ENCODE results near the gene NEURL1. TPM values are rescaled to one million over a fixed set of nuclear protein-coding genes. Genes with fewer than 3 reads are reported as not detected.

The NEURL1 gene
- total RNA-seq, 1 donor from 2014 or later = 4.2 TPM

- H3K9me3 ChIP-seq = no peaks in the 10 kb centered on the region
- H3K4me3 ChIP-seq = peak overlapping the region; percentile 46 to 53
- intact Hi-C loops (cut with DNase I) = no loop called here
- H3K27ac ChIP-seq = peak overlapping the region; percentile 76
- TF ChIP-seq POLR2AphosphoS5 (IDR thresholded peaks at IDR 0.05; ENCODE audit: insufficient read depth in 1 of 2, low read depth in 1 of 2) (no peak), POLR2A (IDR thresholded peaks at IDR 0.05) (no peak)
- TF ChIP-seq, protein P1, sequence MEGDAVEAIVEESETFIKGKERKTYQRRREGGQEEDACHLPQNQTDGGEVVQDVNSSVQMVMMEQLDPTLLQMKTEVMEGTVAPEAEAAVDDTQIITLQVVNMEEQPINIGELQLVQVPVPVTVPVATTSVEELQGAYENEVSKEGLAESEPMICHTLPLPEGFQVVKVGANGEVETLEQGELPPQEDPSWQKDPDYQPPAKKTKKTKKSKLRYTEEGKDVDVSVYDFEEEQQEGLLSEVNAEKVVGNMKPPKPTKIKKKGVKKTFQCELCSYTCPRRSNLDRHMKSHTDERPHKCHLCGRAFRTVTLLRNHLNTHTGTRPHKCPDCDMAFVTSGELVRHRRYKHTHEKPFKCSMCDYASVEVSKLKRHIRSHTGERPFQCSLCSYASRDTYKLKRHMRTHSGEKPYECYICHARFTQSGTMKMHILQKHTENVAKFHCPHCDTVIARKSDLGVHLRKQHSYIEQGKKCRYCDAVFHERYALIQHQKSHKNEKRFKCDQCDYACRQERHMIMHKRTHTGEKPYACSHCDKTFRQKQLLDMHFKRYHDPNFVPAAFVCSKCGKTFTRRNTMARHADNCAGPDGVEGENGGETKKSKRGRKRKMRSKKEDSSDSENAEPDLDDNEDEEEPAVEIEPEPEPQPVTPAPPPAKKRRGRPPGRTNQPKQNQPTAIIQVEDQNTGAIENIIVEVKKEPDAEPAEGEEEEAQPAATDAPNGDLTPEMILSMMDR (IDR thresholded peaks at IDR 0.05) = no peak
- no peaks in the 10 kb centered on the region for H3K27me3 ChIP-seq
- H3K4me1 ChIP-seq = peaks cover 16% of the 10 kb centered on the region
- DNase-seq (ENCODE audit: extremely low spot score in 2 of 2) = no peak
- H3K36me3 ChIP-seq = no peaks in the 10 kb centered on the region
Measured at GRCh38 chr10:103555712-103556111, 62.2 kb downstream of the NEURL1 start.

DNA sequence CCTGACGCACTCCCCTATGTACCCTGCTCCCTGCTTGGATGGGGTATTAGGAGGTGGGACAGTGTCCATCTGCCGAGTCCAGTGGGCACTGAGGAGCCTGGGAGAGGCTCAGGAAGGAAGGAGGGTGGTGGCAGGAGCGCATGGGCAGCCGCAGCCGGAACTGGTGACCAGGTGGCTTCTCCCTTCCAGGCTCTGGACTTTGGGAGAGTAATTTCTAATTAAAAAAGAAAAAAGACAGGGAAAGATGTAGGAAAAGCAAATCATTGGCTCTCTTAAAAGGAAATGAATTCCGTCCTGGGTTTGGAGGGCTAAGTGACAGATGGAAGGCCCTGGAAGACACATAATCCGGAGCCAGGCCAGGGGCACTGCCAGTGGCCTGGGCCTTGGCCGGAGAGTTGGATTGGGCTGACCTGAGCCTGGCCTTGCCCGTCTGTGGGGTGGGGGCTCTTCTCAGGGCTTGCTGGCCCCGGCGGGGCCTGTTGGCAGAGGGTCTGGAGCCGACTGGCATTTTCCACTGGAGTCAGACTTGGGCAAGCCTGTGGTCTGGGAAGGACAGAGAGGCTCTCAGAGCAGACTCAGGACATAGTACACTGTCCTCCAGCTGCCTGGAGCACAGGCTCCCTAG is 63.0 kb downstream of the NEURL1 start:
- peak overlapping the region; percentile 76 for H3K27ac ChIP-seq
- no peaks in the 10 kb centered on the region for H3K9me3 ChIP-seq
- H3K27me3 ChIP-seq = no peaks in the 10 kb centered on the region
- DNase-seq (ENCODE audit: extremely low spot score in 2 of 2) = no peak
- intact Hi-C loops (cut with DNase I) = no loop called here
- no peak for TF ChIP-seq POLR2A (IDR thresholded peaks at IDR 0.05)
- TF ChIP-seq, protein P1 (IDR thresholded peaks at IDR 0.05) = no peak
- no peak for TF ChIP-seq POLR2AphosphoS5 (IDR thresholded peaks at IDR 0.05; ENCODE audit: insufficient read depth in 1 of 2, low read depth in 1 of 2)
- H3K4me1 ChIP-seq = peaks cover 16% of the 10 kb centered on the region
- H3K36me3 ChIP-seq = no peaks in the 10 kb centered on the region
- H3K4me3 ChIP-seq = peak overlapping the region in 1 of 2 donors; percentile 53

DNA sequence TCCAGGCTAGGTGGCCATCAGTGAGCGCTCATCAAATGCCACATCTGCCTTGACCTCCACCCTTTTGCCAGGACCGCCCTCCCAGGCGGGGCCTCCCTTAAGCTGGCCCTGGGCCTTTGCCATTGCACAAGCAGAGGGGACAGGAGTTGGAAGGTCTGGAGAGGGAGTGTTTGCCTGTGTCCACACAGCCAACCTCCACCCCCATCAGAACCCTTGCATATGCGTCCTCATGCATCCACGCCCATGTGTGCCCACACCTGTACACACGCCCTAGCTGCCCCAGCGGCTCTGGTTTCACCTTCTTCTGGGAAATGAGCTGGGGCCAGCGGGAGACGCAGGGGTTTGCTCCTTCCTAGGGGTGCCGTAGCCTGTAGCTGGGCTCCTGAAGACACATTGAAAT is 64.0 kb downstream of the NEURL1 start:
- H3K27ac ChIP-seq = no peak overlapping the region
- no peaks in the 10 kb centered on the region for H3K27me3 ChIP-seq
- no peaks in the 10 kb centered on the region for H3K9me3 ChIP-seq
- H3K4me1 ChIP-seq = peaks cover 19% of the 10 kb centered on the region
- no peak overlapping the region for H3K4me3 ChIP-seq
- TF ChIP-seq, protein P1 (IDR thresholded peaks at IDR 0.05) = no peak
- TF ChIP-seq POLR2AphosphoS5 (IDR thresholded peaks at IDR 0.05; ENCODE audit: insufficient read depth in 1 of 2, low read depth in 1 of 2) (no peak), POLR2A (IDR thresholded peaks at IDR 0.05) (no peak)
- no peak for DNase-seq (ENCODE audit: extremely low spot score in 2 of 2)
- intact Hi-C loops (cut with DNase I) = no loop called here
- no peaks in the 10 kb centered on the region for H3K36me3 ChIP-seq

DNA sequence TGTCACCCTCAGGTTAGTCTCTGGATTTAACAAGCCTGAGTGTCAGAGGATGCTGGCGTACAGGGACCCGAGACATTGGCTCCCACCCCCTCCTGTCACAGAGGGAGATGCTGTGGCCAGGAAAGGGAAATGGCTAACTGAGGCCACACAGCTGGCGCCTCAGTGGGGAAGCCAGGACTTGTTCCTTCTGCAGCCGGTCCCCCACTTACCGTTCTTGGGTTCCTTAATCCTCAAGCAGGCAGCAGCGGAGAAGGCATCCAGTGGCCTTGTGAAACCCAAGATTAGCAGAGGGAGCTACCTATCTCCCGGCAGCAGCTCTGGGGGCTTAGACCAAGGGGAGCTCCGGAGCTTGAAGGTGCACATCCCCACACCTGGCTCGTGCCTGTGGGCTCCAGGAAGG is 65.4 kb downstream of the NEURL1 start:
- peak overlapping the region; percentile 4 for H3K27ac ChIP-seq

GRCh38 chr10:103559776-103560175 is 66.3 kb downstream of the NEURL1 start:
- intact Hi-C loops (cut with DNase I) = no loop called here
- no peaks in the 10 kb centered on the region for H3K27me3 ChIP-seq

More for the DNA sequence above, 65.4 kb downstream of the NEURL1 start:
- TF ChIP-seq POLR2AphosphoS5 (IDR thresholded peaks at IDR 0.05; ENCODE audit: insufficient read depth in 1 of 2, low read depth in 1 of 2) = no peak
- Histone ChIP-seq H3K4me1 (peaks cover 31% of the 10 kb centered on the region), H3K27me3 (no peaks in the 10 kb centered on the region), H3K9me3 (no peaks in the 10 kb centered on the region), H3K36me3 (no peaks in the 10 kb centered on the region), H3K4me3 (no peak overlapping the region)
- no peak for DNase-seq (ENCODE audit: extremely low spot score in 2 of 2)
- intact Hi-C loops (cut with DNase I) = no loop called here

More at GRCh38 chr10:103559776-103560175, 66.3 kb downstream of the NEURL1 start:
- no peak overlapping the region for H3K27ac ChIP-seq
- H3K36me3 ChIP-seq = no peaks in the 10 kb centered on the region
- H3K4me3 ChIP-seq = no peak overlapping the region
- no peaks in the 10 kb centered on the region for H3K9me3 ChIP-seq
- no peak for DNase-seq (ENCODE audit: extremely low spot score in 2 of 2)
- H3K4me1 ChIP-seq = peaks cover 40% of the 10 kb centered on the region
- TF ChIP-seq, protein P1 (IDR thresholded peaks at IDR 0.05) = no peak
- TF ChIP-seq POLR2AphosphoS5 (IDR thresholded peaks at IDR 0.05; ENCODE audit: insufficient read depth in 1 of 2, low read depth in 1 of 2) (no peak), POLR2A (IDR thresholded peaks at IDR 0.05) (no peak)

Data from vagina (tissue), 2 donors.